GM18526 (cell line): ENCODE measurements around the gene C13orf42.

Source experiments
- POLR2A ChIP-seq: IDR thresholded peaks from 3 replicates; pipeline ENCODE4 v1.6.1; 2011; ENCODE audit not compliant: insufficient read length; ENCODE audit errors: extremely low read depth

C13orf42 gene

DNA sequence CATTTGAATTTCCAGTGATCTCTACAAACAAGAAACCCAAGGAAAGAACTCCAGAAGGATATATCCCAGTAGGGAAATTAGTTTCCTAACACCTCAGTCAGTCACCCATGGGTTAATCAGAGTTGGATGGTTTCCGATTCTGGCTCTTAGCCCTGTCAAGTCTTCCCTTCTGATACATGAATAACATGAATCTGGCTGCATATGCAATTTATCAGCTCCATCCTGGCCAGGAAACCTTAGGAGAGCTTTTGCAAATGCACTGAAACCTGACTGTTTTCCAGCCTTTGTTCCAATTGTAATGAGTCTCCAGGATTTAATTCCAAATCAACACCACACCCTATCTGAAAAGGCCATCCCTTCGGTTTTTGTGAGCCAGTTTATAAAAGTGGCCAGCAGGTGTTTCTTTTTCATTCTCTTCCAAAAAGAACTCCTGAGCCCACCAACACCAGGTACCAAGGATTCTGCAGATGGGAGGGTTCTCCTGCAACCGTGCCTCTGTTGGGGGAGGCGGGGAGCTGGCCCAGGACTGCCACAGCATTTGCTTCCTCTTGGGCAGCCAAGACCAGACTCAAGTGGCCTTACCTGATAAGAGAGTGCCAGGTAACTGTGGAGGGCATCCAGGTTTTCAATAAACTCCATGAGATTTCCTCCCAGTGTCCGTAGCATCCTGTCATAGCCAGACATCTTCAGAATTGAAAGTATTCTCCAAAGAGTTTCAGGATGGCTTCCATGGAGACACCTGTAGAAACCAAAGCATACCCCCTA is 77.5 kb downstream of the C13orf42 start:
- no peak for TF ChIP-seq POLR2A

GRCh38 chr13:51032831-51033230 is 78.2 kb downstream of the C13orf42 start:
- TF ChIP-seq POLR2A, result no peak
